ENCODE results near the gene CREB3L1. TPM values are rescaled to one million over a fixed set of nuclear protein-coding genes. Genes with fewer than 3 reads are reported as not detected.

Gene CREB3L1
- total and polyA plus RNA-seq, 2 experiments from 2014 or later = 8.5 to 10.4 TPM

GRCh38 chr11:46364791-46365190, 87.3 kb downstream of the CREB3L1 start:
- no peaks in the 10 kb centered on the region for H3K27me3 ChIP-seq (ENCODE audit: insufficient read depth)
- no peak for DNase-seq (ENCODE audit: low spot score)
- Mint-ChIP-seq H3K27ac (no peak overlapping the region), H3K9me3 (no peaks in the 10 kb centered on the region), H3K27me3 (ENCODE audit: insufficient read depth, low read depth, poor library complexity) (peaks cover 11% of the 10 kb centered on the region), H3K36me3 (ENCODE audit: low read depth) (peaks cover 22% of the 10 kb centered on the region), H3K4me1 (peaks cover 52% of the 10 kb centered on the region), H3K4me3 (no peak overlapping the region)
- TF ChIP-seq ZNF114 (CRISPR knock-in tag; IDR thresholded peaks at IDR 0.05) (no peak), ZNF331 (CRISPR knock-in tag; IDR thresholded peaks at IDR 0.05; ENCODE audit: low read depth) (no peak), REST (IDR thresholded peaks at IDR 0.05; ENCODE audit: unreplicated experiment) (no peak), NANOG (IDR thresholded peaks at IDR 0.05; ENCODE audit: borderline replicate concordance) (no peak), STAT1 (IDR thresholded peaks at IDR 0.05; ENCODE audit: unreplicated experiment) (no peak), EZH2 (IDR thresholded peaks at IDR 0.05; ENCODE audit: low read depth, unreplicated experiment) (no peak), JUNB (IDR thresholded peaks at IDR 0.05; ENCODE audit: unreplicated experiment) (no peak), EZH2phosphoT487 (IDR thresholded peaks at IDR 0.05; ENCODE audit: unreplicated experiment) (no peak), POLR2AphosphoS5 (IDR thresholded peaks at IDR 0.05; ENCODE audit: low read depth) (no peak), CREB1 (CRISPR knock-in tag; IDR thresholded peaks at IDR 0.05; ENCODE audit: low read depth) (no peak)
- TF ChIP-seq, protein P1, sequence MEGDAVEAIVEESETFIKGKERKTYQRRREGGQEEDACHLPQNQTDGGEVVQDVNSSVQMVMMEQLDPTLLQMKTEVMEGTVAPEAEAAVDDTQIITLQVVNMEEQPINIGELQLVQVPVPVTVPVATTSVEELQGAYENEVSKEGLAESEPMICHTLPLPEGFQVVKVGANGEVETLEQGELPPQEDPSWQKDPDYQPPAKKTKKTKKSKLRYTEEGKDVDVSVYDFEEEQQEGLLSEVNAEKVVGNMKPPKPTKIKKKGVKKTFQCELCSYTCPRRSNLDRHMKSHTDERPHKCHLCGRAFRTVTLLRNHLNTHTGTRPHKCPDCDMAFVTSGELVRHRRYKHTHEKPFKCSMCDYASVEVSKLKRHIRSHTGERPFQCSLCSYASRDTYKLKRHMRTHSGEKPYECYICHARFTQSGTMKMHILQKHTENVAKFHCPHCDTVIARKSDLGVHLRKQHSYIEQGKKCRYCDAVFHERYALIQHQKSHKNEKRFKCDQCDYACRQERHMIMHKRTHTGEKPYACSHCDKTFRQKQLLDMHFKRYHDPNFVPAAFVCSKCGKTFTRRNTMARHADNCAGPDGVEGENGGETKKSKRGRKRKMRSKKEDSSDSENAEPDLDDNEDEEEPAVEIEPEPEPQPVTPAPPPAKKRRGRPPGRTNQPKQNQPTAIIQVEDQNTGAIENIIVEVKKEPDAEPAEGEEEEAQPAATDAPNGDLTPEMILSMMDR (conservative IDR thresholded peaks at IDR 0.05; ENCODE audit: low read depth in 2 of 2) = no peak
- TF ChIP-seq, protein P2, sequence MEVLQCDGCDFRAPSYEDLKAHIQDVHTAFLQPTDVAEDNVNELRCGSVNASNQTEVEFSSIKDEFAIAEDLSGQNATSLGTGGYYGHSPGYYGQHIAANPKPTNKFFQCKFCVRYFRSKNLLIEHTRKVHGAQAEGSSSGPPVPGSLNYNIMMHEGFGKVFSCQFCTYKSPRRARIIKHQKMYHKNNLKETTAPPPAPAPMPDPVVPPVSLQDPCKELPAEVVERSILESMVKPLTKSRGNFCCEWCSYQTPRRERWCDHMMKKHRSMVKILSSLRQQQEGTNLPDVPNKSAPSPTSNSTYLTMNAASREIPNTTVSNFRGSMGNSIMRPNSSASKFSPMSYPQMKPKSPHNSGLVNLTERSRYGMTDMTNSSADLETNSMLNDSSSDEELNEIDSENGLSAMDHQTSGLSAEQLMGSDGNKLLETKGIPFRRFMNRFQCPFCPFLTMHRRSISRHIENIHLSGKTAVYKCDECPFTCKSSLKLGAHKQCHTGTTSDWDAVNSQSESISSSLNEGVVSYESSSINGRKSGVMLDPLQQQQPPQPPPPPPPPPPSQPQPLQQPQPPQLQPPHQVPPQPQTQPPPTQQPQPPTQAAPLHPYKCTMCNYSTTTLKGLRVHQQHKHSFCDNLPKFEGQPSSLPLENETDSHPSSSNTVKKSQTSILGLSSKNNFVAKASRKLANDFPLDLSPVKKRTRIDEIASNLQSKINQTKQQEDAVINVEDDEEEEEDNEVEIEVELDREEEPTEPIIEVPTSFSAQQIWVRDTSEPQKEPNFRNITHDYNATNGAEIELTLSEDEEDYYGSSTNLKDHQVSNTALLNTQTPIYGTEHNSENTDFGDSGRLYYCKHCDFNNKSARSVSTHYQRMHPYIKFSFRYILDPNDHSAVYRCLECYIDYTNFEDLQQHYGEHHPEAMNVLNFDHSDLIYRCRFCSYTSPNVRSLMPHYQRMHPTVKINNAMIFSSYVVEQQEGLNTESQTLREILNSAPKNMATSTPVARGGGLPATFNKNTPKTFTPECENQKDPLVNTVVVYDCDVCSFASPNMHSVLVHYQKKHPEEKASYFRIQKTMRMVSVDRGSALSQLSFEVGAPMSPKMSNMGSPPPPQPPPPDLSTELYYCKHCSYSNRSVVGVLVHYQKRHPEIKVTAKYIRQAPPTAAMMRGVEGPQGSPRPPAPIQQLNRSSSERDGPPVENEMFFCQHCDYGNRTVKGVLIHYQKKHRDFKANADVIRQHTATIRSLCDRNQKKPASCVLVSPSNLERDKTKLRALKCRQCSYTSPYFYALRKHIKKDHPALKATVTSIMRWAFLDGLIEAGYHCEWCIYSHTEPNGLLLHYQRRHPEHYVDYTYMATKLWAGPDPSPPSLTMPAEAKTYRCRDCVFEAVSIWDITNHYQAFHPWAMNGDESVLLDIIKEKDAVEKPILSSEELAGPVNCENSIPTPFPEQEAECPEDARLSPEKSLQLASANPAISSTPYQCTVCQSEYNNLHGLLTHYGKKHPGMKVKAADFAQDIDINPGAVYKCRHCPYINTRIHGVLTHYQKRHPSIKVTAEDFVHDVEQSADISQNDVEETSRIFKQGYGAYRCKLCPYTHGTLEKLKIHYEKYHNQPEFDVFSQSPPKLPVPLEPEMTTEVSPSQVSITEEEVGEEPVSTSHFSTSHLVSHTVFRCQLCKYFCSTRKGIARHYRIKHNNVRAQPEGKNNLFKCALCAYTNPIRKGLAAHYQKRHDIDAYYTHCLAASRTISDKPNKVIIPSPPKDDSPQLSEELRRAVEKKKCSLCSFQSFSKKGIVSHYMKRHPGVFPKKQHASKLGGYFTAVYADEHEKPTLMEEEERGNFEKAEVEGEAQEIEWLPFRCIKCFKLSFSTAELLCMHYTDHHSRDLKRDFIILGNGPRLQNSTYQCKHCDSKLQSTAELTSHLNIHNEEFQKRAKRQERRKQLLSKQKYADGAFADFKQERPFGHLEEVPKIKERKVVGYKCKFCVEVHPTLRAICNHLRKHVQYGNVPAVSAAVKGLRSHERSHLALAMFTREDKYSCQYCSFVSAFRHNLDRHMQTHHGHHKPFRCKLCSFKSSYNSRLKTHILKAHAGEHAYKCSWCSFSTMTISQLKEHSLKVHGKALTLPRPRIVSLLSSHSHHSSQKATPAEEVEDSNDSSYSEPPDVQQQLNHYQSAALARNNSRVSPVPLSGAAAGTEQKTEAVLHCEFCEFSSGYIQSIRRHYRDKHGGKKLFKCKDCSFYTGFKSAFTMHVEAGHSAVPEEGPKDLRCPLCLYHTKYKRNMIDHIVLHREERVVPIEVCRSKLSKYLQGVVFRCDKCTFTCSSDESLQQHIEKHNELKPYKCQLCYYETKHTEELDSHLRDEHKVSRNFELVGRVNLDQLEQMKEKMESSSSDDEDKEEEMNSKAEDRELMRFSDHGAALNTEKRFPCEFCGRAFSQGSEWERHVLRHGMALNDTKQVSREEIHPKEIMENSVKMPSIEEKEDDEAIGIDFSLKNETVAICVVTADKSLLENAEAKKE (CRISPR knock-in tag; IDR thresholded peaks at IDR 0.05) = no peak
- TF ChIP-seq, protein P3, sequence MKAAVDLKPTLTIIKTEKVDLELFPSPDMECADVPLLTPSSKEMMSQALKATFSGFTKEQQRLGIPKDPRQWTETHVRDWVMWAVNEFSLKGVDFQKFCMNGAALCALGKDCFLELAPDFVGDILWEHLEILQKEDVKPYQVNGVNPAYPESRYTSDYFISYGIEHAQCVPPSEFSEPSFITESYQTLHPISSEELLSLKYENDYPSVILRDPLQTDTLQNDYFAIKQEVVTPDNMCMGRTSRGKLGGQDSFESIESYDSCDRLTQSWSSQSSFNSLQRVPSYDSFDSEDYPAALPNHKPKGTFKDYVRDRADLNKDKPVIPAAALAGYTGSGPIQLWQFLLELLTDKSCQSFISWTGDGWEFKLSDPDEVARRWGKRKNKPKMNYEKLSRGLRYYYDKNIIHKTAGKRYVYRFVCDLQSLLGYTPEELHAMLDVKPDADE (IDR thresholded peaks at IDR 0.05) = no peak
- H3F3A ChIP-seq (replicated peaks; ENCODE audit: low read depth) = peaks cover 15% of the 10 kb centered on the region; the same call in 1 of the 2 replicates
- peaks cover 21% of the 10 kb centered on the region for H3K4me1 ChIP-seq (ENCODE audit: insufficient read depth)
- no peak overlapping the region for H3K4me3 ChIP-seq
- H4K20me1 ChIP-seq (replicated peaks; ENCODE audit: insufficient read depth) = peaks cover 18% of the 10 kb centered on the region
- peaks cover 29% of the 10 kb centered on the region for H3K79me2 ChIP-seq (replicated peaks; ENCODE audit: insufficient read depth)
- H3K36me3 ChIP-seq (ENCODE audit: insufficient read depth) = no peaks in the 10 kb centered on the region
- H3K9me2 ChIP-seq (ENCODE audit: insufficient read depth) = no peaks in the 10 kb centered on the region
- H3K27ac ChIP-seq (ENCODE audit: low read depth) = no peak overlapping the region
- ATAC-seq = no peak
- no peak overlapping the region for H2AFZ ChIP-seq
- no peak overlapping the region for H3K4me2 ChIP-seq

All from GM23338 (cell line).